ENCODE results near the gene APC.

DNA sequence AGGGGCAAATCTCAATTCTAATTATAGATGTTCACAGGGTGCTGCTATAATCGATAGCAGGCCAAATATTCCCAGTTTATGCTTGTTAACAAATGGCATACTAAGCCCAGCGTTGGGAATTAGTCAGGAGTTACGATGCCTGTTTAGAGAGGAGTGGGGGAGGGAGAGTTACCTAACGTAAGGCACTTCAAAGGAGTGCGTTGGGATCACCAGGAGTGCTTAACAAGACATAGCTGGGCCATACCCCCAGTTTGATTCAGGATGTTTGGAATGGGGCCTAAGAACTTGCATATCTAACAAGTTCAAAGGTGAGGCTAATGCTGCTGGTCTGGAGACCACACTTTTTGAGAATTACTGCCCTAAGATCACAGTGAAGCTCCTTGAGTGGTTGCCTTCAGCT, 108.9 kb downstream of the APC start:
- TF ChIP-seq CTCF (IDR thresholded peaks at IDR 0.05; ENCODE audit: insufficient read depth, low read length) (no peak), POLR2AphosphoS5 (IDR thresholded peaks at IDR 0.05; ENCODE audit: low read depth) (no peak), REST (IDR thresholded peaks at IDR 0.05; ENCODE audit: insufficient replicate concordance, low read depth) (no peak)

Data from HL-60 (cell line).